ENCODE data around the gene LEPR.

LEPR gene

GRCh38 chr1:65409314-65409713 lies 11.2 kb upstream of the LEPR start:
- DNase-seq (ENCODE audit: low read depth in 1 of 2, low spot score in 1 of 2): no peak

GRCh38 chr1:65409816-65410326 lies 10.6 kb upstream of the LEPR start:
- no peak for DNase-seq (ENCODE audit: low read depth in 1 of 2, low spot score in 1 of 2)

- no peak for DNase-seq (ENCODE audit: low read depth in 1 of 2, low spot score in 1 of 2)
These were observed 8.0 kb upstream of the LEPR start for GRCh38 chr1:65412256-65412983.

DNA sequence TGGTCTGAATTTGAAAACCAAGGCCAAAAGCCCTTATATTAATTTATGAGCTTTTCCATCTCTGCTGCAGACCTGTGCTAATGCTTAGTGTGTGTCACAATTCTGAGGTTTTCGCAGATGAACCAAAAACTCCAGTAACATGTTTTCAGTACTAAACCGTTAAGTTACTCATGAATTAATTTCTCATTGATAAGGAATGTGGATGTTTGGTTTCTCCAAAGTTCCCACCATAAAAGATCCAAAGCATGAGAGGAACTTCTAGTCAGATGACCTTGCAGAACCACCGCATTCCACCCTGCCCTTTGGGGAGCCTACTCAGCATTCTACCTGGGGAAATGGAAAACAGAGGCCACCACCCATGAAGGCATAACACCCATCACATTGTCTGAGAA lies 7.5 kb upstream of the LEPR start:
- DNase-seq (ENCODE audit: low read depth in 1 of 2, low spot score in 1 of 2): no peak

GRCh38 chr1:65414538-65414937 lies 5.9 kb upstream of the LEPR start:
- DNase-seq (ENCODE audit: low read depth in 1 of 2, low spot score in 1 of 2): no peak

GRCh38 chr1:65416767-65417166 lies 3.7 kb upstream of the LEPR start:
- DNase-seq (ENCODE audit: low read depth in 1 of 2, low spot score in 1 of 2): no peak

GRCh38 chr1:65417729-65418128 lies 2.7 kb upstream of the LEPR start:
- no peak for DNase-seq (ENCODE audit: low read depth in 1 of 2, low spot score in 1 of 2)

DNA sequence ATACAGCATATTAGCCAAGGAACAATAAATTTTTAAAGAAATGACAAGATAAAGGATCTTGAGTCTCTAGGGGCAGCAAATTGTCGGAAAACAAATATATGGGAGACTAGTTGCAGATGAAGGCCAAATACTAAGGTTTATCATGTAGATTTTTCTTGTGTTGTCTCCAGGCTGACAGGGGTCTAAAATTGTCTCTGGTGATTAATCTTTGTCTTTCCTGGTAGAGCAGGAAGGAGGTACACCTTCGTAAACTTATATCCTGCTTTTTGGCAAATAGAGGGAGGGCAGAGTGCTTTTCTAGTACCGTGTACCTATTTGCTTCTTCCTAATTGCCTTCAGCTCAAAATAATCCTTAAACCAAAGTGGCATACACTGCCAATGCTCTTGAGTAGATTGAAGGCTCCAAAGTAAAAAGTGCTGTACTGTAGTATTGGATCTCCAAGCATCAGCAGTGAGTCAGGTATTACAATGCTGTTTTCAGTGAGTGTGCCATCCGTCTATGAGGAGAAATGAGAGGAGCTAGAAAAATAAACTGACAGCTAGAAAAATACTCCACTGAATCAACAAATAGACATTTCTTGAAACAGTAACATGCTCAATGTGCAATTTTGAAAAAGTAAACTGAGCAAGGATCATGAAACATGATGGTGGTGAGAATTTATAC lies 1.8 kb upstream of the LEPR start:
- DNase-seq (ENCODE audit: low read depth in 1 of 2, low spot score in 1 of 2): no peak

GRCh38 chr1:65419681-65420589 lies 533 bp upstream of the LEPR start:
- DNase-seq (ENCODE audit: low read depth in 1 of 2, low spot score in 1 of 2): peak; percentile 97 to 98

DNA sequence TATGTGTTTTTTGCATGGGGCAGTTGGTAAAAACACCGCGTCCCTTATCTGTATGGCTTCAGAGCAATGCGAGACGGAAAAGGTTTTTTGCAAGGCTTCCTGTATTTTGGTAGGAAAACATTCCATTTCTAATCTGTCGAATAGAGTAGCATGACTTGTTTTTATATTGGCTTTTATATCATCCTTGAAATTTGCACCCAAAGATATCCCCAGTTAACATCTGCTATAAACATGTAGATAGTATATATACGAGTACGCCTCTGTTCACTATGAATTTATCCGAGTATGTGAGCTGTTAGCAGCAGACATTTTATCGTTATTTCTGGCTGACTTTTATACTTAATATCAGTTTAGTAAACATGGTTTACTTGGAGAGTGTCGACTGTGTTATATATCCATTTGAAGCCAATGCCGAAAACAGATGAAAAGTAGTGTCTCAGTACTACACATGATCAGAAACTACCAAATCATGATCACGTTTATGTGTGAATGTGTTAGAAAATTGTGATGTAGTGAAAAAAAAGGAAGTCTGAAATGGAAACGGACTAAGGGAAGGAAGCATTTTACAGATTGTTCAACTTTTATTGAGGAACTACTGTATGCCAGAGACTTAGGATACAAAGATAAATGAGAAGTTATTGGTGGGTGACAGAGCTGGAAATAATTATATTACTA lies 1.0 kb downstream of the LEPR start:
- no peak for DNase-seq (ENCODE audit: low read depth in 1 of 2, low spot score in 1 of 2)

DNA sequence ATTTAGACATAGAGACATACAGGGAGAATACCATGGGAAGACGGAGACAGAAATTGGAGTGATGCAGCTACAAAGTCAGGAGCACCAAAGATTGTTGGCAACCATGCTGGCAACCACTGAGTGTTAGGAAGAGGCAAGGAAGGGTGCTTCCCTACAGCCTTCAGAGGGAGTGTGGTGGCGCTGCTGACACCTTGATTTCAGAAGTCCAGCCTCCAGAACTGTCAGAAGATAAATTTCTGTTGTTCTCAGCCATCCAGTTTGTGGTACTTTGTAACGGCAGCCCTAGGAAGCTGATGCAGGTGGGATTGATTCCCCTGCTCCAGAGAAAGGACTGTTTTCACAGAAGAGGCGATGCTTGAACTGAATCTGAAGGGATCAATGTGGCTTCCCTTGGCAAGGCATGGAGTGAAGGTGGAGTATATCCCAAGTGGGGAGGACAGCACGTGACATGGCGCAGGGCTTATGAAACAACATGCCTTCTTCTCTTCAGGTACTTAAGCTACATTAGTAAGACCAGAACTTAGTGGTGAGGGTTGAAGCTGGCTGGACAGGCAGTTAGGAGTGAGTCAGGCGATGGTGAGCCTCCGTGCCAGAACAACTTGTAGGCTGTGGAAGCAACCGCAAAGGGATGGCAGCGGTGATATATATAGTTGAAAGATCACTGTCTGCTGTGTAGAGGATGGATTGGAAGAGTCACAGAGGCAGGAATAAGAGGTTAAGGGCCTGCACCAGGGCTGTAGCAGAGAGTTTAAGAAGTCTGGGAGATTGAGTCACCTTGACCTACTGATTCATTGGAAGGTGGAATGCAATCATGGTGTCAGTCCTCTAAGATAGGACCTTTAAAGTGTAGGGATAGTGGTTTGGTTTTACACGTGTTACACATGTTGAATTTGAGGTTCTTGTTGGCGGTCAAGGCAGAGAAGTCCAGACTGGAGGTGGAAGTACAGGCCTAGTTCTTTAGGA lies 2.1 kb downstream of the LEPR start:
- DNase-seq (ENCODE audit: low read depth in 1 of 2, low spot score in 1 of 2): no peak

DNA sequence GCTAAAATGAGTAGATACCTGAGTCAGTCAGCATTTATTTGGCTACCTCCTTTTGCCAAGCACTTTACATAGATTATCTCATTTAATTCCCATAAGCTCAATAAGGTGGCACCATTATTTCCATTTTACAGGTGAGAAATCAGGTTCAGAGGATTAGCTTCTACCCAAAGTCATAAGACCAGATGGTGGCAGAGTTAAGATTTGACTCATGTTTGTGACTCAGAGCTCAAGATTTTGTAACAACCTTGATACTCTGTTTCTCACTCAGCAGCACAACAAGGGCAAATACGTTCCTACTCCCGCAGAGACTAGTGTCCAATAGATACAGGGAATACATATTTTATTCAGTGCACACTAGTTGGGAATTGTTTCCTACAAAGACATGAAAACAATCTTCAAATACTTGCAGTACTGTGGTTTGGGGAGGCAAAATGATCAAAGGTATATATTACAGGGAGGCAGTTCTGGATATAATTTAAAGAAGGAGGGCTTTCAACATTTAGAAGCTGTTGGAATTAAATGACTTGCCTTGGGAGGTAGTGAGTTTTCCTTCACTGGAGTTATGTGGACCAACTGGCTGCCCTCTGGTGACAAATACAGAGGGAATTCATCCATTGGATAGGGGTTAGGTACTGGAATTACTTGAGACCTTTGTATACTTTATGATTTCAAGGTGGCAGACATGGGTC lies 3.6 kb downstream of the LEPR start:
- peak in 1 of 2 donors; percentile 9 for DNase-seq (ENCODE audit: low read depth in 1 of 2, low spot score in 1 of 2)

- DNase-seq (ENCODE audit: low read depth in 1 of 2, low spot score in 1 of 2): no peak
These were observed 4.1 kb downstream of the LEPR start for GRCh38 chr1:65424573-65424889.

- DNase-seq (ENCODE audit: low read depth in 1 of 2, low spot score in 1 of 2): no peak
These were observed 4.5 kb downstream of the LEPR start for GRCh38 chr1:65425006-65425405.

- DNase-seq (ENCODE audit: low read depth in 1 of 2, low spot score in 1 of 2): no peak
These were observed 5.2 kb downstream of the LEPR start for GRCh38 chr1:65425697-65426096.

GRCh38 chr1:65429078-65429477 lies 8.6 kb downstream of the LEPR start:
- no peak for DNase-seq (ENCODE audit: low read depth in 1 of 2, low spot score in 1 of 2)

GRCh38 chr1:65429806-65430205 lies 9.3 kb downstream of the LEPR start:
- DNase-seq (ENCODE audit: low read depth in 1 of 2, low spot score in 1 of 2): no peak

GRCh38 chr1:65431111-65431705 lies 10.7 kb downstream of the LEPR start:
- no peak for DNase-seq (ENCODE audit: low read depth in 1 of 2, low spot score in 1 of 2)

DNA sequence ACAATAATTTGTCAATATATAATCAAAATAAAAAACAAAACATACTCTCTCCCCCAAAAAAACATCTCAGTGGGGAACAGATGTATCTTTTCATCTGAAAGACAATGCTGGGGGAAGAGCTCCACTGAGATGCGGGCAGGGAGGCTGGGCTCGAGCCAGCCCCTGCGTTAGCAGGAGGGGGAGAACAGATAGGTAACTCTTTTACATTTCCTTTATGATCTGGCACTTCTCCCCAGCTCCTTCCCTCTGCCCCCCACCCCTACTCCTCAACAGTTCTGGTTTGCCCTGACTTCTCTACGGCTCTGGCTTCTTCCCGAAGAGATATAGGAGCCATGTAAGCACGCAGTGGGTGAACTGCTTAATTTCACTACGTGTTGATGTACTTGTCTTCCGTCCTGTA lies 12.4 kb downstream of the LEPR start:
- no peak for DNase-seq (ENCODE audit: low read depth in 1 of 2, low spot score in 1 of 2)
